CD4-positive, alpha-beta T cell (primary cell): ENCODE data around the gene ISM2. TPM values are rescaled to one million over a fixed set of nuclear protein-coding genes. Genes with fewer than 3 reads are reported as not detected.

Experiments
- ATAC-seq: fragments of 200-7000 bp; cut with Tn5 transposase; one replicate; pipeline ENCODE4 v1.10.0; 2022; ENCODE audit warnings: mild to moderate bottlenecking; ENCODE audit not compliant: poor library complexity
- CTCF ChIA-PET: fragments of 350-600 bp; sonication (Branson Sonifier 250); formaldehyde crosslinking; loops from one replicate; lab custom pipeline; 2021; ENCODE audit warnings: antibody characterized with exemption, inconsistent platforms; lab: Charles Lee
- POLR2A ChIA-PET: fragments of 350-600 bp; sonication (Branson Sonifier 250); formaldehyde crosslinking; loops from one replicate; lab custom pipeline; 2021; ENCODE audit warnings: antibody characterized with exemption, inconsistent platforms; lab: Charles Lee
- DNase-seq, 14 experiments: peaks; one replicate each; pipeline ENCODE4 v3.0.0-alpha.2; 2013 to 2020; ENCODE audit warnings: mixed read lengths in 2 of 14
- H3K27ac ChIP-seq, 2 donors: one replicate each; pipeline versions ENCODE4 v1.5.1 to v1.7.0; 2013; ENCODE audit warnings: low read length in 2 of 2, low read depth in 1 of 2, mild to moderate bottlenecking in 1 of 2
- H3K27me3 ChIP-seq, 2 experiments: 1 replicate in 1 of 2; 2 replicates in 1 of 2; pipeline versions ENCODE4 v1.6.1 to v1.7.0; 2013; ENCODE audit warnings: low read length in 2 of 2, control low read depth in 1 of 2, mild to moderate bottlenecking in 1 of 2, moderate library complexity in 1 of 2; ENCODE audit not compliant: insufficient read depth in 2 of 2, control insufficient read depth in 1 of 2
- H3K36me3 ChIP-seq: one replicate; pipeline ENCODE4 v1.6.1; 2013; ENCODE audit warnings: low read length, control low read depth; ENCODE audit not compliant: insufficient read depth
- H3K4me1 ChIP-seq: one replicate; pipeline ENCODE4 v1.6.1; 2013; ENCODE audit warnings: low read length, control low read depth; ENCODE audit not compliant: insufficient read depth
- H3K4me3 ChIP-seq: one replicate; pipeline ENCODE4 v1.5.1; 2013; ENCODE audit warnings: mild to moderate bottlenecking, low read length, moderate library complexity
- H3K9me3 ChIP-seq, 2 experiments: 1 replicate in 1 of 2; 2 replicates in 1 of 2; pipeline versions ENCODE4 v1.6.1 to v1.7.0; 2013; ENCODE audit warnings: low read length in 2 of 2, mild to moderate bottlenecking in 2 of 2, control low read depth in 1 of 2, moderate library complexity in 1 of 2; ENCODE audit not compliant: control insufficient read depth in 1 of 2, insufficient read depth in 1 of 2
- H3K27ac Mint-ChIP-seq: one replicate; pipeline ENCODE4 v1.8.0; 2020; ENCODE audit warnings: mixed read lengths
- H3K27me3 Mint-ChIP-seq: one replicate; pipeline ENCODE4 v1.8.0; 2021; ENCODE audit warnings: mixed read lengths
- H3K36me3 Mint-ChIP-seq: one replicate; pipeline ENCODE4 v1.8.0; 2021; ENCODE audit warnings: low read depth, mixed read lengths
- H3K4me1 Mint-ChIP-seq: one replicate; pipeline ENCODE4 v1.8.0; 2021; ENCODE audit warnings: low read depth, mixed read lengths
- H3K4me3 Mint-ChIP-seq: one replicate; pipeline ENCODE4 v1.8.0; 2020; ENCODE audit warnings: mild to moderate bottlenecking, mixed read lengths
- H3K9me3 Mint-ChIP-seq: one replicate; pipeline ENCODE4 v1.8.0; 2020; ENCODE audit warnings: mixed read lengths
- intact Hi-C, 2 experiments: fragments of 100-400 bp; cut with DNase I in 1 of 2; cut with micrococcal nuclease in 1 of 2; formaldehyde crosslinking; loops; one replicate each; pipeline versions ENCODE4 v1.15.1 to v1.9.0; 2023 to 2025; cut with DNase I, micrococcal nuclease
- total RNA-seq, 174 experiments: library from RNA in 2 of 174; stranded (reverse) in 2 of 174; gene quantifications; one replicate each; pipeline ENCODE4 v1.2.3 and lab custom pipeline; 2021 to 2026
- TF ChIP-seq, protein P1 (sequence below): fragments of 200-600 bp; IDR thresholded peaks from one replicate; pipeline ENCODE4 v1.8.0; 2022; ENCODE audit warnings: antibody characterized with exemption, mild to moderate bottlenecking

The ISM2 gene
- total RNA-seq, 2 experiments from 2014 or later = not detected

DNA sequence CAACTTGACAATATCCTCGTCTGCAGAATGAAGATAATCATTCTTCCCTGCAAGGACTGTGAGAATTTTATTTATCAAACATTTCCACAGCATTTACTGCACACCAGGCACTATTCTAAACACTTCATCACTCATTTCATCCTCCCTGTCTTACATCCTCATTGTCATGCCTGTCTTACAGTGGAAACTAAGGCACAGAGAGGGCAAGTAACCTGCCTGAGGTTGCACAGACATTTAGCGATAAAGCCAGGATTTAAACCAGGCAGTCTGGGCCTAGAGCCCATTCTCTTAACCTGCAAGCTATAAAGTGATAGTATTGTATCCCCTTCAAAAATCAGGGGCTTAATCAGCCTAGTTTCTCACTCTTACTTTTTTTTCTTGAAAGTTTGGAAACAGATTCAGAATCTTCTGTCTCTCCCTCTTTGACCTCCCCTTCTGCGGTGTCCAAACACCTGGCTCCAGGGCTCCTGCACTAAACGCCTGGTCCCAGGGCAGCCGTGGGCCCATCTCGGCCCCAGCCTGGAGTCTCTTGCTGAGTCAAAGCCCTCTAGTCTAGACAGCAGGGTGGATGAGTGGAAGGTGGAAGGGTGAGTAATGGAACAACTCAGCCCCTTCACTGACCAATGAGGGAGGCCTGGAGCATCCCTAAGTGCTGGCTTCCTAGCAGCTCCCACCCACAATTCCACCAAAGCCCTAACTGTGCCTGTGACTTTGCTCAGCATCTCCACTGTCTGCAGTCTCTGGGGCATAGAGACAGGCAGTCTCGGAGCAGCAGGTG is 12.5 kb downstream of the ISM2 start:
- TF ChIP-seq, protein P1, sequence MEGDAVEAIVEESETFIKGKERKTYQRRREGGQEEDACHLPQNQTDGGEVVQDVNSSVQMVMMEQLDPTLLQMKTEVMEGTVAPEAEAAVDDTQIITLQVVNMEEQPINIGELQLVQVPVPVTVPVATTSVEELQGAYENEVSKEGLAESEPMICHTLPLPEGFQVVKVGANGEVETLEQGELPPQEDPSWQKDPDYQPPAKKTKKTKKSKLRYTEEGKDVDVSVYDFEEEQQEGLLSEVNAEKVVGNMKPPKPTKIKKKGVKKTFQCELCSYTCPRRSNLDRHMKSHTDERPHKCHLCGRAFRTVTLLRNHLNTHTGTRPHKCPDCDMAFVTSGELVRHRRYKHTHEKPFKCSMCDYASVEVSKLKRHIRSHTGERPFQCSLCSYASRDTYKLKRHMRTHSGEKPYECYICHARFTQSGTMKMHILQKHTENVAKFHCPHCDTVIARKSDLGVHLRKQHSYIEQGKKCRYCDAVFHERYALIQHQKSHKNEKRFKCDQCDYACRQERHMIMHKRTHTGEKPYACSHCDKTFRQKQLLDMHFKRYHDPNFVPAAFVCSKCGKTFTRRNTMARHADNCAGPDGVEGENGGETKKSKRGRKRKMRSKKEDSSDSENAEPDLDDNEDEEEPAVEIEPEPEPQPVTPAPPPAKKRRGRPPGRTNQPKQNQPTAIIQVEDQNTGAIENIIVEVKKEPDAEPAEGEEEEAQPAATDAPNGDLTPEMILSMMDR = no peak
- H3K27ac ChIP-seq = no peak overlapping the region
- no peaks in the 10 kb centered on the region for H3K27me3 ChIP-seq
- CTCF ChIA-PET = no interaction called here
- no peaks in the 10 kb centered on the region for H3K36me3 Mint-ChIP-seq
- DNase-seq (no peak), ATAC-seq (no peak)
- H3K9me3 ChIP-seq = no peaks in the 10 kb centered on the region
- no peaks in the 10 kb centered on the region for H3K4me1 Mint-ChIP-seq
- no peaks in the 10 kb centered on the region for H3K9me3 Mint-ChIP-seq
- no peak overlapping the region for H3K27ac Mint-ChIP-seq
- POLR2A ChIA-PET = no interaction called here
- no peak overlapping the region for H3K4me3 ChIP-seq
- intact Hi-C loops = no loop called here
- H3K4me3 Mint-ChIP-seq = no peak overlapping the region
- no peaks in the 10 kb centered on the region for H3K4me1 ChIP-seq
- no peaks in the 10 kb centered on the region for H3K27me3 Mint-ChIP-seq
- H3K36me3 ChIP-seq = no peaks in the 10 kb centered on the region

DNA sequence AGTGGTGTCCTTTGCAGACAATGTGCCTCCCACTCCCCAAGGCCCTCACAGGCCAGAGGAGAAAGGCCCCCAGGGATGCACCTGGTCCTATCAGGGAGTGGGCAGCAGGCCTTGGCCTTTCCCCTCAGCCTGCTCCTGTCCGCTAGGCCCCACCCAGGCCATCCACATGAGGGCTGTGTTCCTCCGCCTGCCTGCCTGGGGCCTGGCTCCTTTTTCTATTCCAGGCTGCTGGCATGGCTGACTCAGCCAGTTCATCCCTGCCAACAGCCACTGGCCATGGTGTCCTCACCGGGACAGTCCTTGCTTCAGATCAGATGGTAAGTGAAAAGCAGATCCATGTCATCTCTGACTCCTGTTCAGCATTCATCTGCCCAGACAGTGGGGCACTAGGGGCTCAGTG is 13.4 kb downstream of the ISM2 start:
- TF ChIP-seq, protein P1 = no peak
- H3K27ac ChIP-seq = no peak overlapping the region
- no peaks in the 10 kb centered on the region for H3K9me3 Mint-ChIP-seq
- no peak overlapping the region for H3K27ac Mint-ChIP-seq
- H3K36me3 ChIP-seq = no peaks in the 10 kb centered on the region
- no peaks in the 10 kb centered on the region for H3K36me3 Mint-ChIP-seq
- intact Hi-C loops = no loop called here
- H3K4me3 Mint-ChIP-seq = no peak overlapping the region
- no peaks in the 10 kb centered on the region for H3K27me3 ChIP-seq
- no peaks in the 10 kb centered on the region for H3K4me1 ChIP-seq
- H3K27me3 Mint-ChIP-seq = no peaks in the 10 kb centered on the region
- no peak for DNase-seq
- ChIA-PET CTCF (no interaction called here), POLR2A (no interaction called here)
- ATAC-seq = no peak
- no peak overlapping the region for H3K4me3 ChIP-seq
- no peaks in the 10 kb centered on the region for H3K4me1 Mint-ChIP-seq
- no peaks in the 10 kb centered on the region for H3K9me3 ChIP-seq

GRCh38 chr14:77482422-77482821 is 16.2 kb downstream of the ISM2 start:
- no peaks in the 10 kb centered on the region for H3K27me3 ChIP-seq
- H3K9me3 Mint-ChIP-seq = no peaks in the 10 kb centered on the region
- no peaks in the 10 kb centered on the region for H3K36me3 ChIP-seq
- no peak for DNase-seq
- H3K4me1 Mint-ChIP-seq = no peaks in the 10 kb centered on the region
- H3K27me3 Mint-ChIP-seq = no peaks in the 10 kb centered on the region
- H3K9me3 ChIP-seq = no peaks in the 10 kb centered on the region
- H3K4me3 Mint-ChIP-seq = no peak overlapping the region
- ATAC-seq = no peak
- H3K4me1 ChIP-seq = no peaks in the 10 kb centered on the region
- no peak overlapping the region for H3K27ac Mint-ChIP-seq
- no peaks in the 10 kb centered on the region for H3K36me3 Mint-ChIP-seq
- CTCF ChIA-PET = no interaction called here
- TF ChIP-seq, protein P1 = no peak
- intact Hi-C loops = no loop called here
- POLR2A ChIA-PET = no interaction called here
- no peak overlapping the region for H3K4me3 ChIP-seq
- no peak overlapping the region for H3K27ac ChIP-seq
